HepG2 (cell line): Measurements from ENCODE around the gene NOL4L. TPM values are rescaled to one million over a fixed set of nuclear protein-coding genes. Genes with fewer than 3 reads are reported as not detected.

ENCODE experiments used
- ATF7 ChIP-seq, 2 experiments: fragments of 450-650 bp in 1 of 2; sonication (generic) in 1 of 2; formaldehyde crosslinking in 1 of 2; IDR thresholded peaks; 2 replicates each; pipeline versions ENCODE4 v1.4.0 to v1.6.1; 2016 to 2020; ENCODE audit warnings: antibody characterized with exemption in 1 of 2, mild to moderate bottlenecking in 1 of 2, missing genetic modification reagents in 1 of 2
- DNMT1 ChIP-seq: sonication (generic); formaldehyde crosslinking; IDR thresholded peaks from 2 replicates; pipeline ENCODE4 v1.5.1; 2020; ENCODE audit warnings: mild to moderate bottlenecking, missing genetic modification reagents
- MTA1 ChIP-seq: sonication (generic); formaldehyde crosslinking; IDR thresholded peaks from 2 replicates; pipeline ENCODE4 v1.4.0; 2020; ENCODE audit warnings: missing genetic modification reagents, mild to moderate bottlenecking, borderline replicate concordance
- RBAK ChIP-seq: sonication (generic); formaldehyde crosslinking; IDR thresholded peaks from 2 replicates; pipeline ENCODE4 v1.5.1; 2020; ENCODE audit warnings: mild to moderate bottlenecking, missing genetic modification reagents
- SRSF1 ChIP-seq: fragments of 200-400 bp; formaldehyde crosslinking; optimal IDR thresholded peaks from 2 replicates; pipeline ENCODE3; 2017; ENCODE audit warnings: mild to moderate bottlenecking, low read depth, low read length, moderate library complexity
- THYN1 ChIP-seq: sonication (generic); formaldehyde crosslinking; IDR thresholded peaks from 2 replicates; pipeline ENCODE4 v1.8.1; 2023; ENCODE audit warnings: low read depth, mild to moderate bottlenecking, moderate library complexity, missing genetic modification reagents, borderline replicate concordance
- TMF1 ChIP-seq: sonication (generic); formaldehyde crosslinking; IDR thresholded peaks from 2 replicates; pipeline ENCODE4 v1.8.1; 2022; ENCODE audit warnings: low read depth, missing genetic modification reagents
- ZFP91 ChIP-seq: sonication (generic); formaldehyde crosslinking; IDR thresholded peaks from 2 replicates; pipeline ENCODE4 v1.9.0; 2022; ENCODE audit warnings: missing genetic modification reagents, mild to moderate bottlenecking, borderline replicate concordance
- ZNF260 ChIP-seq: sonication (generic); formaldehyde crosslinking; IDR thresholded peaks from 2 replicates; pipeline ENCODE4 v1.4.0; 2020; ENCODE audit warnings: missing genetic modification reagents, low read depth, mild to moderate bottlenecking, borderline replicate concordance
- ZNF263 ChIP-seq: sonication (generic); formaldehyde crosslinking; IDR thresholded peaks from 2 replicates; pipeline ENCODE4 v1.4.0; 2020; ENCODE audit warnings: missing genetic modification reagents
- polyA plus RNA-seq, 8 experiments: library from polyadenylated mRNA; depleted of rRNA in 3 of 8; stranded (reverse) in 7 of 8; unstranded in 1 of 8; fragments of >200 nt; fragmentation: Illumina TruSeq in 4 of 8; extraction: Trizol in 4 of 8; gene quantifications; 2 replicates each; pipeline versions ENCODE4 v1.2.1 to v1.2.3, GENCODE V29; 2011 to 2016; ENCODE audit warnings: low read depth in 4 of 8, missing spikeins in 1 of 8, mixed read lengths in 1 of 8; ENCODE audit not compliant: insufficient read depth in 1 of 8
- total RNA-seq, 5 experiments: library from RNA; depleted of rRNA; stranded (reverse); fragments of >200 nt; fragmentation: Illumina TruSeq; extraction: Trizol; gene quantifications; 2 replicates each; pipeline ENCODE4 v1.2.3, GENCODE V29; 2016; ENCODE audit warnings: low read depth in 1 of 5
- TF ChIP-seq, protein P1 (sequence below), 2 experiments: sonication (generic) in 1 of 2; formaldehyde crosslinking in 1 of 2; IDR thresholded peaks; 2 replicates each; pipeline versions ENCODE4 v1.6.1 to v1.9.0; 2014 to 2022; ENCODE audit warnings: antibody characterized with exemption in 1 of 2, borderline replicate concordance in 1 of 2, inconsistent platforms in 1 of 2, low read depth in 1 of 2, missing genetic modification reagents in 1 of 2
- TF ChIP-seq, protein P2 (sequence below): IDR thresholded peaks from 2 replicates; pipeline ENCODE4 v1.4.0; 2020; ENCODE audit warnings: mild to moderate bottlenecking, missing genetic modification reagents

Gene NOL4L
- total and polyA plus RNA-seq, 2 of the 13 experiments (the other 11 are each of a cell fraction or from before 2014, with no cell fraction given), result 16.6 to 35.4 TPM

DNA sequence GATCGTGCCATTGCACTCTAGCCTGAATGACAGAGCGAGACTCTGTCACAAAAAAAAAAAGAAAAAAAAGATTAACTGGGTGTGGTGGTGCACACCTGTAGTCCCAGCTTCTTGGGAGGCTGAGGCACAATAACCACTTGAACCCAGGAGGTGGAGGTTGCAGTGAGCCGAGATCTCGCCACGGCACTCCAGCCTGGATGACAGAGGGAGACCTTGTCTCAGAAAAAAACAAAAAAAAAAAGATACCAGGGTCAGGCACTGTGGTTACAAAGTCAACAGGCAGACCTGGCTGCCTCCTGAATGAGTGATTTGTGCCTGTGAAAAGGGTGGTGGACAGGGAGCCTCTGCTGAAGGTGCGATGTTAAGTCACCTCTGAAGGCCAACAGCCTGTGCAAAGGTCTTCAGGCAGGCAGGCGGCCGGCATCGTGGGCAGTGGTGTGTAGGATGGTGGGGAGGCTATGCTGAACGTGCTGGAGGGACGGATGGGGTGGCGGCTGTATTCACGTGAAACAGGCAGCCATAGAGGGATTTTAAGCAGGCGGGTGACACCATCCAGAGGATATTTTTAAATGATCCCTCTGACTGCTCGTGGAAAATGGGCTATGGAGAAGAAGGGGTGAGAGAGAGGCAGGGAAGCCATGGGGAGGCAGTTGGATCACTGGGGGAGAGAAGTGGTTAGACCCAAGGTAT, 41.4 kb downstream of the NOL4L start (continued):
- TF ChIP-seq, protein P1, sequence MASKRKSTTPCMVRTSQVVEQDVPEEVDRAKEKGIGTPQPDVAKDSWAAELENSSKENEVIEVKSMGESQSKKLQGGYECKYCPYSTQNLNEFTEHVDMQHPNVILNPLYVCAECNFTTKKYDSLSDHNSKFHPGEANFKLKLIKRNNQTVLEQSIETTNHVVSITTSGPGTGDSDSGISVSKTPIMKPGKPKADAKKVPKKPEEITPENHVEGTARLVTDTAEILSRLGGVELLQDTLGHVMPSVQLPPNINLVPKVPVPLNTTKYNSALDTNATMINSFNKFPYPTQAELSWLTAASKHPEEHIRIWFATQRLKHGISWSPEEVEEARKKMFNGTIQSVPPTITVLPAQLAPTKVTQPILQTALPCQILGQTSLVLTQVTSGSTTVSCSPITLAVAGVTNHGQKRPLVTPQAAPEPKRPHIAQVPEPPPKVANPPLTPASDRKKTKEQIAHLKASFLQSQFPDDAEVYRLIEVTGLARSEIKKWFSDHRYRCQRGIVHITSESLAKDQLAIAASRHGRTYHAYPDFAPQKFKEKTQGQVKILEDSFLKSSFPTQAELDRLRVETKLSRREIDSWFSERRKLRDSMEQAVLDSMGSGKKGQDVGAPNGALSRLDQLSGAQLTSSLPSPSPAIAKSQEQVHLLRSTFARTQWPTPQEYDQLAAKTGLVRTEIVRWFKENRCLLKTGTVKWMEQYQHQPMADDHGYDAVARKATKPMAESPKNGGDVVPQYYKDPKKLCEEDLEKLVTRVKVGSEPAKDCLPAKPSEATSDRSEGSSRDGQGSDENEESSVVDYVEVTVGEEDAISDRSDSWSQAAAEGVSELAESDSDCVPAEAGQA (IDR thresholded peaks at IDR 0.05; ENCODE audit: low read depth), result peak; percentile 89
- TF ChIP-seq, protein P1 (CRISPR knock-in tag; IDR thresholded peaks at IDR 0.05; ENCODE audit: borderline replicate concordance), result peak; percentile 90; the same call in 1 of the 2 replicates
- no peak for TF ChIP-seq RBAK
- no peak for TF ChIP-seq SRSF1
- TF ChIP-seq ZNF263 (CRISPR knock-in tag), result peak; percentile 81
- no peak for TF ChIP-seq ZNF260 (CRISPR knock-in tag)
- peak; percentile 73; the same call in 1 of the 2 replicates for TF ChIP-seq TMF1
- peak; percentile 69 for TF ChIP-seq ZFP91 (CRISPR knock-in tag)
- peak; percentile 100 for TF ChIP-seq MTA1 (CRISPR knock-in tag)
- no peak for TF ChIP-seq ATF7 (IDR thresholded peaks at IDR 0.05)
- TF ChIP-seq ATF7 (CRISPR knock-in tag; IDR thresholded peaks at IDR 0.05), result peak; percentile 89
- TF ChIP-seq THYN1 (CRISPR knock-in tag), result no peak
- TF ChIP-seq, protein P2, sequence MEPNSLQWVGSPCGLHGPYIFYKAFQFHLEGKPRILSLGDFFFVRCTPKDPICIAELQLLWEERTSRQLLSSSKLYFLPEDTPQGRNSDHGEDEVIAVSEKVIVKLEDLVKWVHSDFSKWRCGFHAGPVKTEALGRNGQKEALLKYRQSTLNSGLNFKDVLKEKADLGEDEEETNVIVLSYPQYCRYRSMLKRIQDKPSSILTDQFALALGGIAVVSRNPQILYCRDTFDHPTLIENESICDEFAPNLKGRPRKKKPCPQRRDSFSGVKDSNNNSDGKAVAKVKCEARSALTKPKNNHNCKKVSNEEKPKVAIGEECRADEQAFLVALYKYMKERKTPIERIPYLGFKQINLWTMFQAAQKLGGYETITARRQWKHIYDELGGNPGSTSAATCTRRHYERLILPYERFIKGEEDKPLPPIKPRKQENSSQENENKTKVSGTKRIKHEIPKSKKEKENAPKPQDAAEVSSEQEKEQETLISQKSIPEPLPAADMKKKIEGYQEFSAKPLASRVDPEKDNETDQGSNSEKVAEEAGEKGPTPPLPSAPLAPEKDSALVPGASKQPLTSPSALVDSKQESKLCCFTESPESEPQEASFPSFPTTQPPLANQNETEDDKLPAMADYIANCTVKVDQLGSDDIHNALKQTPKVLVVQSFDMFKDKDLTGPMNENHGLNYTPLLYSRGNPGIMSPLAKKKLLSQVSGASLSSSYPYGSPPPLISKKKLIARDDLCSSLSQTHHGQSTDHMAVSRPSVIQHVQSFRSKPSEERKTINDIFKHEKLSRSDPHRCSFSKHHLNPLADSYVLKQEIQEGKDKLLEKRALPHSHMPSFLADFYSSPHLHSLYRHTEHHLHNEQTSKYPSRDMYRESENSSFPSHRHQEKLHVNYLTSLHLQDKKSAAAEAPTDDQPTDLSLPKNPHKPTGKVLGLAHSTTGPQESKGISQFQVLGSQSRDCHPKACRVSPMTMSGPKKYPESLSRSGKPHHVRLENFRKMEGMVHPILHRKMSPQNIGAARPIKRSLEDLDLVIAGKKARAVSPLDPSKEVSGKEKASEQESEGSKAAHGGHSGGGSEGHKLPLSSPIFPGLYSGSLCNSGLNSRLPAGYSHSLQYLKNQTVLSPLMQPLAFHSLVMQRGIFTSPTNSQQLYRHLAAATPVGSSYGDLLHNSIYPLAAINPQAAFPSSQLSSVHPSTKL, result peak; percentile 99
- no peak; the same call in 1 of the 2 replicates for TF ChIP-seq DNMT1 (CRISPR knock-in tag)
